ENCODE measurements around the gene MYO15A. TPM values are rescaled to one million over a fixed set of nuclear protein-coding genes. Genes with fewer than 3 reads are reported as not detected.

Gene MYO15A
- total RNA-seq, 1 donor from 2014 or later = 0.59 TPM

DNA sequence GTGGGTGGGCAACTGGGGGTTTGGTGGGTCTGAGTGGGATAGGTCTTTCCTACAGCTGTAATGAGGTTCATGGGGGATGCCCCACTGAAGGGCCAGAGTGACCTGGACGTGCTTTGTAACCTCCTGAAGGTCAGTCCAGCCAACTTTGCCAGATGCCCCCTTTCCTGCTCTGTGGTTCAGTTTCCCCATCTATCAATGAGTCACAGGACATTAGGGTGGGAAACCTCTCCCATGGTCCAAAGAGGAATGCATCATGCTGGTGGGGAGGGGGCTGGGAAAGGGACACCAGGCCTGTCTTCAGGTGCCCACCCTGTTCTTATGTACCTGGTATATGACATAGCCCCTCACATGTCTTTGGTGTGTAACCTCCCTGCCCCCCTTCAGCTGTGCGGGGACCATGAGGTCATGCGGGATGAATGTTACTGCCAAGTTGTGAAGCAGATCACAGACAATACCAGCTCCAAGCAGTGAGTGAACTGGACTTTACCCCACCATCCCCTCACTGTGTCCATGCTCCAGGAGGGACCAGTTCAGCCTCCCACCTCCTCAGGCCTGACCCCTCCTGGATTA is 51.1 kb downstream of the MYO15A start:
- no peak for DNase-seq

DNA sequence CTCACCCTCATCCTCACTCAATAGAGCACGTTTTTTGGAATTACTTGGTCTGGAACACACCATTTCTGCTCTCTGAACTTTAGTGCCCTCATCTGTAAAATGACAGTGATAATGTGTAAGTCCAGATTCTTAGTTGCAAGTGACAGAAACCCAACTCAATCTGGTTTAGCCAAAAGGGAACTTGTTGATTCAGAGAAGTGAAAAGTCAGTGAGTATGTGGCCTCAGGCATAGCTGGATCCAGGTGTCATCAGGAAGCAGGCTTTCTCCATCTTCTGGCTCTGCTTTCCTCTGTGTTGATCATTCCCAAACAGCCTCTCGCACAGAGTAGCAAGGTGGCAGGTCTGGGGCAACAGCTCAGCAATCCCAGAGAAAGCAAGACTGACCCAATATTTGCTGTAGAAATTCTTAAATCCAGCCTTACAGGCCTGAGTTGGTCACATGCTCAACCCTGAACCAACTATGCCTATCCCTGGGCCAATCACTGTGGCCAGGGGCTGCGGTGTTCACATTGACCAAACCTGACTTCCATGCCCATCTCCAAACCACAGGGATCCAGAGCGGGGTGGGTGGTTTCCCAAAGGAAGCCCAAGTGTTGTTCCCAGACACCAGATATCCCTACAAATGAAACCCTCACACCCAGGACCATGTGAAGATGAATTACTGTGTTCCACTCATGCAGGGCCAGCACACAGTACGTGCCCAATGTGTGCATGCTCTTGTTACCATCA is 51.7 kb downstream of the MYO15A start:
- DNase-seq = no peak

- no peak for DNase-seq
These were observed 52.9 kb downstream of the MYO15A start for GRCh38 chr17:18161207-18162145.

DNA sequence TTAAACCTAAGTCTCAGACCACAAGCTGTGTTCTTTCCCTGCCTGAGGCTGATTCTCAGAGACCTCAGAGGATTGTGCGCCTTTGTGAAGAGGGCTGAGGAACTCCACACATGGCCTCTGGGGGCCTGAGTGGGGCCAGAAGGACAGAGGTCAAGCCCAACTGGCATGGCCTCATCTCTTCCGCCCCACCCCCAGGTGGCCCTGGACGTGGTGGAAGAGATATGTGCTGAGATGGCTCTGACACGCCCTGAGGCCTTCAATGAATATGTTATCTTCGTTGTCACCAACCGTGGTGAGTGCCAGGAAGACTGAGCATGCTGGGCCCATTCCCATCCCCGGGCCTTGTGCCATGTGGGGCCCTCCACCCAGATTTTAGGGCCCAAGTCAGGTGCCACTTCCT is 55.0 kb downstream of the MYO15A start:
- DNase-seq = no peak

GRCh38 chr17:18166894-18167293 is 58.3 kb downstream of the MYO15A start:
- DNase-seq = no peak

- no peak for DNase-seq
These were observed 58.9 kb downstream of the MYO15A start for GRCh38 chr17:18167421-18167820.

GRCh38 chr17:18172531-18173278 is 64.1 kb downstream of the MYO15A start:
- DNase-seq = no peak

- DNase-seq = no peak
These were observed 65.2 kb downstream of the MYO15A start for GRCh38 chr17:18173740-18174139.

DNA sequence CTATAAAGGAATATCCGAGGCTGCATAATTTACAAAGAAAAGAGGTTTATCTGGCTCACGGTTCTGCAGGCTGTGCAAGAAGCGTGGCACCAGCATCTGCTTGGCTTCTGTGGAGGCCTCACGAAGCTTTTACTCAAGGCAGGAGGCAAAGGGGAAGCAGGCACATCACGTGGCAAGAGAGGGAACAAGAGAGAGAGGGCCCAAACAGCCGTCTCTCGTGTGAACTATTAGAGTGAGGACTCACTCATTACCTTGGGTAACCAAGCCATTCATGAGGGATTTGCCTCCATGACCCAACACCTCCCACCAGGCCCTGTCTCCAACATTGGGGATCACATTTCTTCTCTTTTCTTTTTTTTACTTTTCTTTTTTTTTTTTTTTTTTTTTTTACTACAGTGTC is 67.6 kb downstream of the MYO15A start:
- DNase-seq = no peak

DNA sequence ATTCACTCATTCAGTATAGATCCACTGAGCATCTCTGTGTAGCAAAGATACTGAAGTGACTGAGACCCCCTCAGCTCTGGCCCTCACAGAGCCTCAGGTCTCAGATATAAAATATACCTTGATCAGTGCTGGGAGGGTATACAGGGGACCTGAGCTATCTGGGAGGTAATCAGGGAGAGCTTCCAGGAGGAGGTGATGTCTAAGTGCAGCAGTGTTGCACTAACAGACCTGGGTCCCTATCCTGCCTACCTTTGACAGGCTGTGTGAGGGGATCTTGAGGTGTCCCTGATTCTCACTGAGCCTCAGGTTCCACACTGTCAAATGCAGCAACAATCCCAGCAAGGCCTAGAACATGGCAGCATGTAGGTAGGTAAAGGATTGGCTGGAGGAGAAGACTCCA is 68.6 kb downstream of the MYO15A start:
- no peak for DNase-seq

DNA sequence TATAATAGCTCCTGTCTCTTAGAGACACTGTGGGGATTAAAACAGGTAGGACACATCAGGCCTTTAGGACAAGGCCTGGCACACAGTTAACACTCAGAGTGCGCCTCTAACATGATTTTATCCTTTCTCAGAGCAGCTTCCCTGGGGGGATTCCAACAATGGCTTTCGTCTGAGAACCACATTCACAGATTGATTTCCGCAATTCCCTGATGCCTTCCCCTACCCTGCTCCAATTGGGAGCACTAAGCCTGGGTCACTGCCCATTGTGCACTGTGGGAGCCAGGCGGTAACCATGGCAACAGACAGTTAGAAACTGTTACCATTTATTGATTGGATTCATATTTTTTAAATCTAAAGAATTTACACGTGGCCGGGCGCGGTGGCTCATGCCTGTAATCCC is 69.2 kb downstream of the MYO15A start:
- DNase-seq = no peak

DNA sequence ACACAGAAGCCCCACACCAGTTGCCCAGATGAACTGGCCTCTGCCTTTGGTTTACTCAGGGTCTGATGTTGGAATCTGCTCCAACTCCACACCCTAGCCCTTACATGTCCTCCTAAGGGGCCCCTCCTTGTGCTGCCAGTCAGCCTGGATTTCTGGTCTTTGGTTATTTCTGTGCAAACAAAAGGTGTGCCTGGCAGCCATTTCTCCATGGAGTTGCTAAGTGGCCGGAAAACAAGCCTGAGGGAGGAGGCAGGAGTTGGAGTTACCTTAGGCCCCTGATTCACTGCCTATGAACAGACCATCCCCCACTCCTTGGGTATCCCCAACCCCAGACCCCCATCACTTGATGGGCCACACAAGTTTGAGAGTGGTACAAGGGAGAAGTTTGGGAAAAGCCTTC is 70.6 kb downstream of the MYO15A start:
- no peak for DNase-seq

DNA sequence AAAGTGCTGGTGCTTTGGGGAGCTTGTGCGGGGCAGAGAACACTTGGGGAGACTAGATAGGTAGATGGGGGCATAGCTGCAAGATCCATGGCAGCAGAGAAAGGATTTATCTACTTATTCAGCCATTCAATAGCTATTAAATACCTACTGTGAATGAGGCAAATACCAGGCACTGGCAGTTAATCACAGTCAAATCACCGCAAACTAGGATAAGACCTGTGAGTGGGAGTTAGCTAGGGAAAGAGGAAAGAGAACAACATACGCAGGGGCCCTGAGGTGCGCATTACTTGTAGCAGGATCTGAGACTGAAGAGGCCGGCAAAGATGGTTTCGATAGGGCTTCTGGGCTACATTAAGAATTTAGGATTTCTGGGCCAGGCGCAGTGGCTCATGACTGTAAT is 71.2 kb downstream of the MYO15A start:
- DNase-seq = no peak

GRCh38 chr17:18181358-18181757 is 72.8 kb downstream of the MYO15A start:
- no peak for DNase-seq

- peak; percentile 28 for DNase-seq
These were observed 73.8 kb downstream of the MYO15A start for GRCh38 chr17:18182110-18182977.

- peak; percentile 88 for DNase-seq
These were observed 74.4 kb downstream of the MYO15A start for GRCh38 chr17:18182978-18183333.

DNA sequence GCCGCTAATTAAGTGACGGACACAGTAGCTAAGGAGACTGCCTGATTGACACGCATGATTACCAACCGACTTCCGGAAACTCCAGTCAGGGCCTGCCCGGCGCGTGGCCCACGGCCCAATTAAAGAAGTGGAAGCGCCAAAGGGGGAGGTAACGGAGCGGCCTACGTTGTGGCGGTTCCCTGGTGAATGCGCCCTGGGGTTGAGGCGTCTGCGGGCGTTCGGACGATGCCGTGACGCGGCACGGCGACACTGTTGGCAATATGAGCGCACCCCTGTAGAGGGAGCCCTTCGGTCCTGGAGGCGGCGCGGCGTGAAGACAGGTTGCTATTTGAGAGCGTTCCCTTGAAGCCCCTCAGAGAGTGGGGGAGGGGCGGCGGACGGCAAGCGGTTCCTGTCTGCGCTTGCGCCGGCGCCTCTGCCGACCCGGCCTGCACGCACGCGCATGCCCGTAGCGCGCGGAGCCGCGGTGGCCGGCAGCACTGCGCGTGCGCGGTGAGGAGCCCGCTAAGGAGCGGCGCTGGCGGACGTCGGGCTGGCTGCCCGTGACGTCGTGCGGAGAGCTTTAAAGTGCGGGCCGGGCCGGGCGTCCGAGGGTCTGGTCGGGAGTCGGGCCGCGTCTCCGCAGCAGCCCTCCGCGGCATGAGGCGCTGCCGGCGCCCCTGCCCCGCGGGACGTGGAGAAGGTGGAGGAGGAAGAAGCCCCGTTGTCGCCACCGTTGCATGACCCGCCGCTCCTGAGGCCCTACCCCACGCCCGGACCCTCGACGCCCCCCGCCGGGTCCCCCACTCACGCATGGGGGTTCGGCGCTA is 75.0 kb downstream of the MYO15A start, which contains the start of gene ALKBH5:
Gene ALKBH5 (plus strand): TSS at position 495 of the 809 bp plus-strand sequence. CDS start 416 bp downstream, outside the sequence.
- DNase-seq = peak; percentile 100

DNA sequence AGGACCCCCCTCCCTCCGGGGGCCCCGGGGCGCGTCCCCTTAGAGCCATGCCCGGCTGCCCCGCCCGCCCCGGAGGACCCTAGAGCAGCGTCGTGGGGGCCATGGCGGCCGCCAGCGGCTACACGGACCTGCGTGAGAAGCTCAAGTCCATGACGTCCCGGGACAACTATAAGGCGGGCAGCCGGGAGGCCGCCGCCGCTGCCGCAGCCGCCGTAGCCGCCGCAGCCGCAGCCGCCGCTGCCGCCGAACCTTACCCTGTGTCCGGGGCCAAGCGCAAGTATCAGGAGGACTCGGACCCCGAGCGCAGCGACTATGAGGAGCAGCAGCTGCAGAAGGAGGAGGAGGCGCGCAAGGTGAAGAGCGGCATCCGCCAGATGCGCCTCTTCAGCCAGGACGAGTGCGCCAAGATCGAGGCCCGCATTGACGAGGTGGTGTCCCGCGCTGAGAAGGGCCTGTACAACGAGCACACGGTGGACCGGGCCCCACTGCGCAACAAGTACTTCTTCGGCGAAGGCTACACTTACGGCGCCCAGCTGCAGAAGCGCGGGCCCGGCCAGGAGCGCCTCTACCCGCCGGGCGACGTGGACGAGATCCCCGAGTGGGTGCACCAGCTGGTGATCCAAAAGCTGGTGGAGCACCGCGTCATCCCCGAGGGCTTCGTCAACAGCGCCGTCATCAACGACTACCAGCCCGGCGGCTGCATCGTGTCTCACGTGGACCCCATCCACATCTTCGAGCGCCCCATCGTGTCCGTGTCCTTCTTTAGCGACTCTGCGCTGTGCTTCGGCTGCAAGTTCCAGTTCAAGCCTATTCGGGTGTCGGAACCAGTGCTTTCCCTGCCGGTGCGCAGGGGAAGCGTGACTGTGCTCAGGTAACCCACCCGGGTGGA is 75.8 kb downstream of the MYO15A start:
- DNase-seq = no peak

GRCh38 chr17:18185391-18185790 is 76.8 kb downstream of the MYO15A start:
- DNase-seq = peak; percentile 32

Measured in skin of body (tissue), 2 donors.